VCaP (cell line): ENCODE data around the gene CCNB2.

ENCODE experiments used
- H3K27ac ChIP-seq: fragments of 450-650 bp; 2 replicates; pipeline ENCODE4 v1.5.1; 2017
- TF ChIP-seq, protein P1 (sequence below): fragments of 450-650 bp; conservative IDR thresholded peaks from 2 replicates; pipeline ENCODE4 v1.5.1; 2017; ENCODE audit warnings: mild to moderate bottlenecking, moderate library complexity

The CCNB2 gene

DNA sequence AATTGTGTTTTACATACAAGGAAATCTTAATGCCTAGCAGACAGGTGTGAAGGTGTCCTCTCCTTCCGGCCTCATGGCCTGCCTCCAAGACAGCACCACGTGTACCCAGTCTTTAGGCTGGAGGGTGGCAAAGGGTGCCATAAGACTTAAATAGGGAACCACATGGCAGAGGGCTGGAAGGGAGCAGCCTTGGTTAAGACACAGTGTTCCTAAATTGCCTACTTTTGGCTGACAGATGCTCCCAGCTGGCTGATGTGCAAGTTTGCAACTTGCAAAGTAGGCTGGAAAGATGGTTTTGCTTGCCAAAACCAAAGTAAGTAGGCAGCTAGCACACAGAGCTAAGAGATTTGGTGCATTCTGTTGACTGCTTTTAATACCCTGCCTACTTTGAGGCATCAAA lies 45.2 kb downstream of the CCNB2 start:
- H3K27ac ChIP-seq = peak overlapping the region; percentile 10; the same call in 1 of the 2 replicates
- TF ChIP-seq, protein P1, sequence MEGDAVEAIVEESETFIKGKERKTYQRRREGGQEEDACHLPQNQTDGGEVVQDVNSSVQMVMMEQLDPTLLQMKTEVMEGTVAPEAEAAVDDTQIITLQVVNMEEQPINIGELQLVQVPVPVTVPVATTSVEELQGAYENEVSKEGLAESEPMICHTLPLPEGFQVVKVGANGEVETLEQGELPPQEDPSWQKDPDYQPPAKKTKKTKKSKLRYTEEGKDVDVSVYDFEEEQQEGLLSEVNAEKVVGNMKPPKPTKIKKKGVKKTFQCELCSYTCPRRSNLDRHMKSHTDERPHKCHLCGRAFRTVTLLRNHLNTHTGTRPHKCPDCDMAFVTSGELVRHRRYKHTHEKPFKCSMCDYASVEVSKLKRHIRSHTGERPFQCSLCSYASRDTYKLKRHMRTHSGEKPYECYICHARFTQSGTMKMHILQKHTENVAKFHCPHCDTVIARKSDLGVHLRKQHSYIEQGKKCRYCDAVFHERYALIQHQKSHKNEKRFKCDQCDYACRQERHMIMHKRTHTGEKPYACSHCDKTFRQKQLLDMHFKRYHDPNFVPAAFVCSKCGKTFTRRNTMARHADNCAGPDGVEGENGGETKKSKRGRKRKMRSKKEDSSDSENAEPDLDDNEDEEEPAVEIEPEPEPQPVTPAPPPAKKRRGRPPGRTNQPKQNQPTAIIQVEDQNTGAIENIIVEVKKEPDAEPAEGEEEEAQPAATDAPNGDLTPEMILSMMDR = no peak

DNA sequence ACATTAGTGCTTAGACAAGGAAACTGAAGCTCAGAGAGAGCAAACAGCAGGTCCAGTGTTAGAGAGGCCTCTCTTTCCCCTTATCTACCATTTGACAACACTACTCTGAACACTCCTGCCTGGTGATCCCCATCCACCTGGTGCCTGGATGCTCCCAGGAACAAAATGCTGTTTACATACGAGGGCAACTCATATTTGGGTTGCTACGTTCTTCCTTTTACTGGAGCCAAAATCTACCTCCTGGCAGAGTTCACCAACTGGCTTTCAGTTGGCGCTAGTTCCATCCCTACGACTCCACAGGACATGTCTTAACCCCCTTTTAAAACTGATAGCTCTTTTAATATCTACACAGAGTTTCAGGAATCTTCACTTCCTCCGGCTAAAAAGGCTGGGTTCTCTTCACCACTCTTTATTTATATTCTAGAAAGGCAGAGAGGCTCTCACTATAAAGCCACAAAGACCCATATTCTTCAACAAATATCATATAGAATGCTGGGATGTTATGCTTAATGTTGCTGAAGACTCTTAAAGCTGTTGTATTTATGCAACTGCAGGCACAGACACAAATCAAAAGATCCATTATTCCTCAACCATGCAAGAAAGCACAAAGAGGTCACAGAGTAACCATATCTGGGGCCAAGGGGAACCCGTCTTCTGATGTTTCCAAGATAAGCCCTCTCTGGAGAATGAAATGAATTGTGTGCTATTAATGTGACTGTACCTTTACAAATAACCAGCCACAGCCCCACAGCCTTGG lies 47.9 kb downstream of the CCNB2 start:
- TF ChIP-seq, protein P1 = no peak
- H3K27ac ChIP-seq = no peak overlapping the region

DNA sequence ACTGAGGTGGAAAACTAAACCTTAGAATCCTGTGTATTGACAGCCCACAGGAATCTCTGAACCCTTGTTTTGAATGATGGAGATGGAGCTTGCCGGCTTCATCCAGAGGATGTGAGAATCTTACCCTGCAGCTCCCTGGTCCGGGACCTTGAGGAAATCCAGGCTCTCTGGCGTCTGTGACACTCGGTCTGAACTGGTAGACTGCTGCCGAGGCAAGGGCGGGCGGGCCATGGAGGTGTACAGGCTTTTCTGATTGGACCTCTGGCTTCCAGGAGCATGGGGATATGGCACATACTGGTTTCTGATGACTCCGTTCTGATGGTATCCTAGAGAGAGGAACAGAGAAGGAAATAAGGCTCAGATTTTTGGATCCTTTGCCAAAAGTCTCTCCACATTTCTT lies 48.5 kb downstream of the CCNB2 start:
- no peak overlapping the region for H3K27ac ChIP-seq
- TF ChIP-seq, protein P1 = no peak

DNA sequence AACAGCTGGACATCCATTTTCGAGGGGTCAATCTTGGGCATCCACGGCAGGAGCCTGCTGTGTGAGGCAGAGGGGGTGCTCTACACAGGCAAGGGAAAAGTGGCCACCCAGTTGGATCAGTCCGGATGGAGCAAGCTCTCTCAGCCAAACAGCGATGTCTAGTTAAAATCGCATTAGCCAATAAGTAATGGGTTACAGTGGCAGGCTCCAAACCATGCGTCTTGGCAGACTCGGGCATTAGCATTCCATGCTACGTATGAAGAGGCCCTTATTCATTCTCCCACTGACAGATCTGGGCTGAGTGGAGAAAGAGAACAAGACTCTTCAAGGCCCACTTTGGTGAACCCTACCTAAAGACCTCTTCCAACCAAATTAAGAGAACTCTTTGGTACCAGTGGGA lies 49.3 kb downstream of the CCNB2 start:
- H3K27ac ChIP-seq = no peak overlapping the region
- TF ChIP-seq, protein P1 = no peak

DNA sequence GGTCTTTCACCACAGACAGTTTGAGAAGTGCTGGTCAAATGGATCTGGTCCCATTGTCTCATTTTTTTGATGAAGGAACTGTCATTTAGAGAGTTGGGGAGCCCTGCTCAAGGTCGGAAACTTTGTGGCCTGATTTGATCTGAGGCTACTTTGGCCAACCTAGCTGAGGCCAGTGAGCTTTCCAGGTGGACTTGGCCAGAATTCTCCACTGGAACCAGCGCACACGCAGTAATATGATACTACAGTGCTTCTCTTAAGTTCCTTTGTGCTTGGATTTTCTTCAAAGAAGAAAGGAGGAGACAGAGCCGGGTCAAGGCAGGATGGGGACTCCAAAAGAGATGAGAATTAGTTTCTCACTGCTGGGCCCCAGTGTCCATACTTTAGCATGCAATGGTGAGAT lies 50.5 kb downstream of the CCNB2 start:
- H3K27ac ChIP-seq = no peak overlapping the region
- TF ChIP-seq, protein P1 = no peak

DNA sequence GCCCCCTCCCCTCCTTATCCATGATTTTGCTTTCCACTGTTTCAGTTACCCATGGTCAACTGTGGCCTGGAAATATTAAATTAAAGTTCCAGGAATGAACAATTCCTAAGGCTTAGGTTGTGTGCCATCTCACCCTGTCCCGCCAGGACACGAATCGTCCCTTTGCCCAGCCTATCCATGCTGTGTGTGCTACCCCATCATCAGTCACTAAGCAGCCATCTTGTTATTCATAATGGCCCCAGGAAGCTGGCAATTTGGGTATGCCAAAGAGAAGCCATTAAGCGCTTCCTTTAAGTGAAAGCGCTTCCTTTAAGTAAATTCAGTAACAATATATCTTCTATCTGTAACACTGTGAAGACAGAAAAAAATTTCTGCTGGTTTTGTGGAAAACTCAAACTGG lies 52.5 kb downstream of the CCNB2 start:
- TF ChIP-seq, protein P1 = no peak
- peak overlapping the region; percentile 81 for H3K27ac ChIP-seq

DNA sequence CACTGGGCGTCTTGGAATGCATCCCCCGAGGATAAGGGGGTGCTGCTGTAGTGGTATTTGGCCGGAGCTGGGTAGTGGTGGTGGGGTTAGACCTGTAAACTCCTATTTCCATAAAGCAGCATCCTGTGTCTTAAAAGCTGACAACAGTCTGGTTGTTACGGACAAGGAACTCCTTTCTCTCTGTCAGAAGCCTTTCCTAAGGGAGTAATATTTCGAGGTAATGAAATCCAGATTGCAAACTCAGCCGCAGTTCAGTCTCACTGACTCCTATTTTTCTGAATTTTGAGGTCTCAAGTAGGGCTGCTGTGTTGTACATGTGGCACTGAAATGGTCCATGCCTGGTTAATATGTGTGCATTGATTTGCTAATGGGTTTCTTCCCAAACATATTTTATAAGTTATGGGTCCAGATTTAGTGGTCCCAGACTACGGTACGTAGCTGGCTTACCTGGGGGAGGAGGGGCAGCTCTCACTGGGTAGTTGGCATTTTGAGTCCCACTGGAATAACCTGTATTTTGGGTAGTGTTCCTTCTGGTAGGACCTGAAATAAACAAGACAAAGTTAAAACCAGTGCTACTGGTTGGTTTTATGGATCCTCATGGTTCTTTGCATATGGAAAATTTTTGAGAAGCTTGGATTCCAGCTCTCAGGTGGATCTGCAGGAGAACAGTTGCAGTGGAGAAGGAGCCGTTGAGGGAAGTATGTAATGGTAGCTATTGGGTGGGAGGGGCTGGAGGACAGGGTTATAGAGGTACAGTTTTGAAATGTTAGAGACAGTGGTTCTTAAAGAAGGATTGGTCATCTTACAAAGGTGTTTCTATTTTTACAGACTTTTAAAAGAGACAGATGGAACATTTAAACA lies 53.1 kb downstream of the CCNB2 start:
- H3K27ac ChIP-seq = peak overlapping the region; percentile 81
- TF ChIP-seq, protein P1 = no peak
